C4-2B (cell line): Measurements from ENCODE around the gene SYVN1.

Source experiments
- CTCF ChIP-seq: fragments of 450-650 bp; conservative IDR thresholded peaks from 2 replicates; pipeline ENCODE4 v1.5.1; 2017; ENCODE audit warnings: mild to moderate bottlenecking
- ZFX ChIP-seq: fragments of 450-650 bp; IDR thresholded peaks from 2 replicates; pipeline ENCODE4 v1.6.1; 2017

GRCh38 chr11:65148657-65149056 is 14.3 kb upstream of the SYVN1 start:
- TF ChIP-seq CTCF (no peak), ZFX (no peak)
